OCI-LY3 (cell line): Measurements from ENCODE around the gene SREBF1.

Experiments used
- H2AFZ ChIP-seq: fragments of 200-600, 300-600 bp; shearing (Covaris generic); 2 replicates; pipeline ENCODE4 v1.6.0; 2014; ENCODE audit warnings: antibody characterized with exemption, low read depth, low read length
- H3K27ac ChIP-seq: fragments of 200-600, 300-600 bp; sonication (generic); 2 replicates; pipeline ENCODE4 v1.5.1; 2014; ENCODE audit warnings: mild to moderate bottlenecking, low read length, moderate library complexity, mixed read lengths
- H3K27me3 ChIP-seq: fragments of 200-600, 300-600 bp; sonication (generic); 2 replicates; pipeline ENCODE4 v1.6.1; 2014; ENCODE audit warnings: low read depth, low read length, mixed read lengths
- H3K36me3 ChIP-seq: fragments of 200-600, 300-600 bp; sonication (generic); replicated peaks from 2 replicates; pipeline ENCODE3; 2014; ENCODE audit warnings: low read depth, low read length, mixed read lengths
- H3K4me1 ChIP-seq: fragments of 300-600, 200-600 bp; sonication (generic); 2 replicates; pipeline ENCODE4 v1.6.1; 2014; ENCODE audit warnings: low read length, mixed read lengths
- H3K4me2 ChIP-seq: fragments of 200-600, 300-600 bp; sonication (generic); 2 replicates; pipeline ENCODE4 v1.6.1; 2014; ENCODE audit warnings: low read length, mixed read lengths
- H3K4me3 ChIP-seq: fragments of 300-600, 200-600 bp; sonication (generic); 2 replicates; pipeline ENCODE4 v1.5.1; 2014; ENCODE audit warnings: antibody characterized with exemption, mild to moderate bottlenecking, low read length, moderate library complexity
- H3K79me2 ChIP-seq: fragments of 300-600, 200-600 bp; shearing (Covaris generic); 2 replicates; pipeline ENCODE4 v1.6.1; 2014; ENCODE audit warnings: mild to moderate bottlenecking, low read length, mixed read lengths
- H3K9ac ChIP-seq: fragments of 300-600, 200-600 bp; shearing (Covaris generic); 2 replicates; pipeline ENCODE4 v1.6.0; 2014; ENCODE audit warnings: mild to moderate bottlenecking, low read length, moderate library complexity
- H3K9me3 ChIP-seq: fragments of 200-600, 300-600 bp; shearing (Covaris generic); 2 replicates; pipeline ENCODE4 v1.6.1; 2014; ENCODE audit warnings: low read length, mixed read lengths; ENCODE audit not compliant: insufficient read depth
- H4K20me1 ChIP-seq: fragments of 200-600, 300-600 bp; sonication (generic); 2 replicates; pipeline ENCODE4 v1.6.1; 2016; ENCODE audit warnings: low read length, mixed read lengths; ENCODE audit not compliant: insufficient read depth
- CTCF ChIP-seq: fragments of 200-600, 300-600 bp; sonication (generic); IDR thresholded peaks from 2 replicates; pipeline ENCODE4 v1.5.1; 2014; ENCODE audit warnings: antibody characterized with exemption, low read length, low read depth
- EZH2phosphoT487 ChIP-seq: fragments of 200-600 bp; shearing (Covaris generic); IDR thresholded peaks from 2 replicates; pipeline ENCODE4 v1.6.1; 2018; ENCODE audit warnings: antibody characterized with exemption, mixed run types, low read depth

The SREBF1 gene

GRCh38 chr17:17814162-17815061 is 22.4 kb downstream of the SREBF1 start:
- Histone ChIP-seq H3K4me2 (no peak overlapping the region), H3K27me3 (no peaks in the 10 kb centered on the region), H3K9ac (no peak overlapping the region), H4K20me1 (peaks cover 5% of the 10 kb centered on the region; the same call in 1 of the 2 replicates), H2AFZ (no peak overlapping the region), H3K27ac (no peak overlapping the region), H3K9me3 (no peaks in the 10 kb centered on the region), H3K79me2 (no peaks in the 10 kb centered on the region), H3K4me1 (peaks cover 5% of the 10 kb centered on the region), H3K4me3 (no peak overlapping the region), H3K36me3 (peaks cover 9% of the 10 kb centered on the region)
- TF ChIP-seq CTCF: no peak
- no peak for TF ChIP-seq EZH2phosphoT487

- H3K4me1 ChIP-seq: peaks cover 2% of the 10 kb centered on the region; the same call in 1 of the 2 replicates
- H3K9ac ChIP-seq: no peak overlapping the region
- H3K4me2 ChIP-seq: no peak overlapping the region
- H3K36me3 ChIP-seq: peaks cover 2% of the 10 kb centered on the region
- no peak overlapping the region for H3K27ac ChIP-seq
- no peaks in the 10 kb centered on the region for H3K79me2 ChIP-seq
- TF ChIP-seq EZH2phosphoT487: no peak
- TF ChIP-seq CTCF: no peak
- no peaks in the 10 kb centered on the region for H3K27me3 ChIP-seq
- no peaks in the 10 kb centered on the region for H4K20me1 ChIP-seq
- no peaks in the 10 kb centered on the region for H3K9me3 ChIP-seq
- H2AFZ ChIP-seq: no peak overlapping the region
- no peak overlapping the region for H3K4me3 ChIP-seq
Observed at GRCh38 chr17:17813725-17814095, 23.1 kb downstream of the SREBF1 start.

- H3K36me3 ChIP-seq: no peaks in the 10 kb centered on the region
- no peaks in the 10 kb centered on the region for H4K20me1 ChIP-seq
- no peaks in the 10 kb centered on the region for H3K79me2 ChIP-seq
- peaks cover 2% of the 10 kb centered on the region; the same call in 1 of the 2 replicates for H3K4me1 ChIP-seq
- no peaks in the 10 kb centered on the region for H3K27me3 ChIP-seq
- H3K9me3 ChIP-seq: no peaks in the 10 kb centered on the region
- no peak overlapping the region for H3K27ac ChIP-seq
- H3K4me3 ChIP-seq: no peak overlapping the region
- no peak overlapping the region for H3K9ac ChIP-seq
- H3K4me2 ChIP-seq: no peak overlapping the region
- TF ChIP-seq CTCF: no peak
- TF ChIP-seq EZH2phosphoT487: no peak
- no peak overlapping the region for H2AFZ ChIP-seq
Observed at GRCh38 chr17:17813055-17813724, 23.6 kb downstream of the SREBF1 start.
